ENCODE results near the gene EEF2. TPM values are rescaled to one million over a fixed set of nuclear protein-coding genes. Genes with fewer than 3 reads are reported as not detected.

Gene EEF2
- polyA plus RNA-seq, 1 donor from 2014 or later = 716 TPM

- H3K79me2 ChIP-seq (replicated peaks; ENCODE audit: insufficient read depth, low read length) = no peaks in the 10 kb centered on the region
- no peak overlapping the region for H3K4me2 ChIP-seq (ENCODE audit: low read length)
- H3F3A ChIP-seq (ENCODE audit: insufficient read depth, low read length, poor library complexity, severe bottlenecking) = no peaks in the 10 kb centered on the region
- no peak overlapping the region for H3K4me3 ChIP-seq (ENCODE audit: low read length)
- no peak overlapping the region for H3K27ac ChIP-seq (ENCODE audit: low read length)
- H3K9me2 ChIP-seq (ENCODE audit: insufficient read depth, low read length) = no peaks in the 10 kb centered on the region
- no peaks in the 10 kb centered on the region for H4K20me1 ChIP-seq (ENCODE audit: insufficient read depth)
- H3K36me3 ChIP-seq (ENCODE audit: insufficient read depth, low read length) = no peaks in the 10 kb centered on the region
- H2AFZ ChIP-seq (ENCODE audit: low read depth, low read length) = no peak overlapping the region
- TF ChIP-seq REST (IDR thresholded peaks at IDR 0.05; ENCODE audit: borderline replicate concordance) (no peak), EZH2 (IDR thresholded peaks at IDR 0.05; ENCODE audit: borderline replicate concordance, insufficient read depth, low read length, poor library complexity, severe bottlenecking) (no peak), POLR2AphosphoS5 (IDR thresholded peaks at IDR 0.05) (no peak), CTCF (IDR thresholded peaks at IDR 0.05; ENCODE audit: poor library complexity, severe bottlenecking) (no peak), RAD21 (conservative IDR thresholded peaks at IDR 0.05) (no peak), SMC3 (conservative IDR thresholded peaks at IDR 0.05; ENCODE audit: poor library complexity) (no peak), TAF1 (IDR thresholded peaks at IDR 0.05; ENCODE audit: low read depth) (no peak), EP300 (conservative IDR thresholded peaks at IDR 0.05; ENCODE audit: poor library complexity, severe bottlenecking) (no peak), MXI1 (conservative IDR thresholded peaks at IDR 0.05; ENCODE audit: poor library complexity, severe bottlenecking) (no peak)
- no peaks in the 10 kb centered on the region for H3K27me3 ChIP-seq (ENCODE audit: insufficient read depth, low read depth, low read length)
- no peak overlapping the region for H3K9ac ChIP-seq (ENCODE audit: low read length)
- no peaks in the 10 kb centered on the region for H3K9me3 ChIP-seq (ENCODE audit: low read length)
Measured at GRCh38 chr19:3944018-3944721, 41.1 kb downstream of the EEF2 start.

GRCh38 chr19:3942790-3943409 is 42.4 kb downstream of the EEF2 start:
- H4K20me1 ChIP-seq (ENCODE audit: insufficient read depth) = no peaks in the 10 kb centered on the region
- no peak overlapping the region for H3K4me3 ChIP-seq (ENCODE audit: low read length)
- no peaks in the 10 kb centered on the region for H3K36me3 ChIP-seq (ENCODE audit: insufficient read depth, low read length)
- no peak overlapping the region for H3K4me2 ChIP-seq (ENCODE audit: low read length)
- no peaks in the 10 kb centered on the region for H3K27me3 ChIP-seq (ENCODE audit: insufficient read depth, low read depth, low read length)
- H3K9ac ChIP-seq (ENCODE audit: low read length) = no peak overlapping the region
- TF ChIP-seq POLR2AphosphoS5 (IDR thresholded peaks at IDR 0.05) (no peak), MXI1 (conservative IDR thresholded peaks at IDR 0.05; ENCODE audit: poor library complexity, severe bottlenecking) (no peak), REST (IDR thresholded peaks at IDR 0.05; ENCODE audit: borderline replicate concordance) (no peak), SMC3 (conservative IDR thresholded peaks at IDR 0.05; ENCODE audit: poor library complexity) (no peak), RAD21 (conservative IDR thresholded peaks at IDR 0.05) (no peak), CTCF (IDR thresholded peaks at IDR 0.05; ENCODE audit: poor library complexity, severe bottlenecking) (no peak), EZH2 (IDR thresholded peaks at IDR 0.05; ENCODE audit: borderline replicate concordance, insufficient read depth, low read length, poor library complexity, severe bottlenecking) (no peak), TAF1 (IDR thresholded peaks at IDR 0.05; ENCODE audit: low read depth) (no peak)
- no peak overlapping the region for H3K27ac ChIP-seq (ENCODE audit: low read length)
- H2AFZ ChIP-seq (ENCODE audit: low read depth, low read length) = no peak overlapping the region
- H3K79me2 ChIP-seq (replicated peaks; ENCODE audit: insufficient read depth, low read length) = no peaks in the 10 kb centered on the region
- H3K9me2 ChIP-seq (ENCODE audit: insufficient read depth, low read length) = no peaks in the 10 kb centered on the region
- H3K9me3 ChIP-seq (ENCODE audit: low read length) = no peaks in the 10 kb centered on the region
- H3F3A ChIP-seq (ENCODE audit: insufficient read depth, low read length, poor library complexity, severe bottlenecking) = no peaks in the 10 kb centered on the region

Data from neural cell (in vitro differentiated cells).